Globus pallidus (tissue), 1 donor: ENCODE measurements around the gene GRIK3.

Experiments used
- DNase-seq: peaks from one replicate; pipeline ENCODE4 v3.0.0-alpha.2; 2015; ENCODE audit warnings: low spot score

The GRIK3 gene

GRCh38 chr1:36851595-36851994 is 182.7 kb downstream of the GRIK3 start:
- no peak for DNase-seq

GRCh38 chr1:36851087-36851486 is 183.2 kb downstream of the GRIK3 start:
- no peak for DNase-seq

- DNase-seq, result no peak
These were observed 184.4 kb downstream of the GRIK3 start for GRCh38 chr1:36849956-36850355.

GRCh38 chr1:36847761-36848160 is 186.6 kb downstream of the GRIK3 start:
- DNase-seq, result no peak

GRCh38 chr1:36847186-36847585 is 187.1 kb downstream of the GRIK3 start:
- no peak for DNase-seq

GRCh38 chr1:36846357-36846756 is 188.0 kb downstream of the GRIK3 start:
- no peak for DNase-seq

GRCh38 chr1:36845802-36846201 is 188.5 kb downstream of the GRIK3 start:
- no peak for DNase-seq

- no peak for DNase-seq
These were observed 189.4 kb downstream of the GRIK3 start for GRCh38 chr1:36844917-36845316.

- DNase-seq, result no peak
These were observed 190.3 kb downstream of the GRIK3 start for GRCh38 chr1:36843906-36844610.

- no peak for DNase-seq
These were observed 191.3 kb downstream of the GRIK3 start for GRCh38 chr1:36843027-36843426.

- no peak for DNase-seq
These were observed 191.9 kb downstream of the GRIK3 start for GRCh38 chr1:36842448-36842847.

- DNase-seq, result no peak
These were observed 194.8 kb downstream of the GRIK3 start for GRCh38 chr1:36839485-36839884.

- DNase-seq, result no peak
These were observed 195.4 kb downstream of the GRIK3 start for GRCh38 chr1:36838888-36839287.

GRCh38 chr1:36836916-36837315 is 197.4 kb downstream of the GRIK3 start:
- no peak for DNase-seq

GRCh38 chr1:36836196-36836883 is 198.0 kb downstream of the GRIK3 start:
- DNase-seq, result no peak

GRCh38 chr1:36835696-36836095 is 198.6 kb downstream of the GRIK3 start:
- no peak for DNase-seq

GRCh38 chr1:36835017-36835695 is 199.2 kb downstream of the GRIK3 start:
- DNase-seq, result no peak

GRCh38 chr1:36834586-36834985 is 199.7 kb downstream of the GRIK3 start:
- DNase-seq, result no peak

- DNase-seq, result no peak
These were observed 203.0 kb downstream of the GRIK3 start for GRCh38 chr1:36831186-36831810.

GRCh38 chr1:36829961-36830360 is 204.4 kb downstream of the GRIK3 start:
- no peak for DNase-seq

GRCh38 chr1:36829066-36829465 is 205.2 kb downstream of the GRIK3 start:
- no peak for DNase-seq

GRCh38 chr1:36825226-36825625 is 209.1 kb downstream of the GRIK3 start:
- DNase-seq, result no peak

- DNase-seq, result no peak
These were observed 209.9 kb downstream of the GRIK3 start for GRCh38 chr1:36824390-36824861.
